ENCODE measurements around the gene MST1. TPM values are rescaled to one million over a fixed set of nuclear protein-coding genes. Genes with fewer than 3 reads are reported as not detected.

MST1 gene
- total and polyA plus RNA-seq, 8 donors: 17.2 to 150 (median 24.7) TPM

GRCh38 chr3:49636883-49637609 lies 52.2 kb downstream of the MST1 start:
- Histone ChIP-seq H3K4me1 (no peaks in the 10 kb centered on the region), H3K27me3 (no peaks in the 10 kb centered on the region), H3K36me3 (no peaks in the 10 kb centered on the region), H3K4me3 (no peak overlapping the region), H3K9me3 (no peaks in the 10 kb centered on the region), H3K27ac (no peak overlapping the region)
- DNase-seq (no peak), ATAC-seq (no peak), FAIRE-seq (no peak)
- TF ChIP-seq CTCF (IDR thresholded peaks at IDR 0.05): no peak
- 60 to 64% methylated on average over 7 of the region's 7 CpGs for WGBS, 2 donors
- intact Hi-C loops (cut with DNase I): no loop called here

GRCh38 chr3:49634736-49635135 lies 54.5 kb downstream of the MST1 start:
- DNase-seq: no peak
- no peak for TF ChIP-seq CTCF (IDR thresholded peaks at IDR 0.05)
- H3K27ac ChIP-seq: no peak overlapping the region
- H3K4me3 ChIP-seq: no peak overlapping the region
- H3K9me3 ChIP-seq: no peaks in the 10 kb centered on the region
- FAIRE-seq: no peak
- no peaks in the 10 kb centered on the region for H3K27me3 ChIP-seq
- intact Hi-C loops (cut with DNase I): no loop called here
- ATAC-seq: no peak
- no peaks in the 10 kb centered on the region for H3K4me1 ChIP-seq
- WGBS, 2 donors: 77 to 87% methylated on average over 3 of the region's 3 CpGs
- H3K36me3 ChIP-seq: no peaks in the 10 kb centered on the region

Other genes with a start within 250 kb of the MST1 start
- 100 to 1,000 TPM in 1 of 6 donors, 10 to 100 TPM in 5; 60.8 to 108 (median 71.6) TPM for gene DAG1, start 219.2 kb downstream of the MST1 start, total RNA-seq
- 10 to 100 TPM; 15.5 to 19.9 TPM for gene DAG1, start 219.2 kb downstream of the MST1 start, polyA plus RNA-seq
- gene BSN, start 135.0 kb downstream of the MST1 start, total RNA-seq: 1 to 10 TPM in 3 of 6 donors, under 1 TPM in 3; 0.56 to 1.2 (median 0.85) TPM
- 1 to 10 TPM in 1 of 2 donors, under 1 TPM in 1; 0.89 to 1.6 TPM for gene BSN, start 135.0 kb downstream of the MST1 start, polyA plus RNA-seq
- gene APEH, start 15.1 kb downstream of the MST1 start, total RNA-seq: 10 to 100 TPM; 41.2 to 57.3 (median 49.3) TPM
- 10 to 100 TPM; 26.1 to 39.3 TPM for gene APEH, start 15.1 kb downstream of the MST1 start, polyA plus RNA-seq
- 10 to 100 TPM; 13.5 to 27.6 (median 18.3) TPM for gene RNF123, start 83 bp upstream of the MST1 start, total RNA-seq
- 10 to 100 TPM; 21.8 to 24.3 TPM for gene RNF123, start 83 bp upstream of the MST1 start, polyA plus RNA-seq
- gene AMIGO3, start 30.2 kb upstream of the MST1 start, total RNA-seq: not detected
- 1 to 10 TPM; 3.9 to 4.0 TPM for gene AMIGO3, start 30.2 kb upstream of the MST1 start, polyA plus RNA-seq
- gene GMPPB, start 34.5 kb upstream of the MST1 start, total RNA-seq: 10 to 100 TPM; 22.4 to 46.7 (median 31.4) TPM
- 10 to 100 TPM; 35.9 to 38.1 TPM for gene GMPPB, start 34.5 kb upstream of the MST1 start, polyA plus RNA-seq
- 10 to 100 TPM; 12.0 to 28.5 (median 17.1) TPM for gene IP6K1, start 97.1 kb upstream of the MST1 start, total RNA-seq
- 10 to 100 TPM; 11.2 to 13.3 TPM for gene IP6K1, start 97.1 kb upstream of the MST1 start, polyA plus RNA-seq
- not detected for gene CDHR4, start 110.4 kb upstream of the MST1 start, total RNA-seq
- not detected for gene CDHR4, start 110.4 kb upstream of the MST1 start, polyA plus RNA-seq
- 1 to 10 TPM in 1 of 6 donors, under 1 TPM in 5; 0.55 to 1.4 (median 0.62) TPM for gene INKA1, start 113.8 kb upstream of the MST1 start, total RNA-seq
- 1 to 10 TPM; 1.6 to 2.0 TPM for gene INKA1, start 113.8 kb upstream of the MST1 start, polyA plus RNA-seq
- gene UBA7, start 124.5 kb upstream of the MST1 start, total RNA-seq: 10 to 100 TPM; 17.7 to 63.9 (median 28.8) TPM
- 10 to 100 TPM; 72.9 to 86.2 TPM for gene UBA7, start 124.5 kb upstream of the MST1 start, polyA plus RNA-seq
- 1 to 10 TPM in 2 of 6 donors, under 1 TPM in 4; 0.79 to 2.5 (median 0.84) TPM for gene TRAIP, start 167.1 kb upstream of the MST1 start, total RNA-seq
- 1 to 10 TPM; 1.4 to 2.3 TPM for gene TRAIP, start 167.1 kb upstream of the MST1 start, polyA plus RNA-seq
- gene CAMKV, start 180.4 kb upstream of the MST1 start, total RNA-seq: under 1 TPM in 2 of 6 donors, not detected in 4; 0.19 to 0.22 TPM
- gene CAMKV, start 180.4 kb upstream of the MST1 start, polyA plus RNA-seq: under 1 TPM in 1 of 2 donors, not detected in 1; 0.42 TPM
- 10 to 100 TPM in 1 of 6 donors, 1 to 10 TPM in 5; 4.9 to 14.7 (median 6.4) TPM for gene MST1R, start 214.4 kb upstream of the MST1 start, total RNA-seq
- 10 to 100 TPM in 1 of 2 donors, 1 to 10 TPM in 1; 9.6 to 12.4 TPM for gene MST1R, start 214.4 kb upstream of the MST1 start, polyA plus RNA-seq
- 1 to 10 TPM; 2.3 to 5.4 (median 4.2) TPM for gene MON1A, start 240.3 kb upstream of the MST1 start, total RNA-seq
- gene MON1A, start 240.3 kb upstream of the MST1 start, polyA plus RNA-seq: 1 to 10 TPM; 7.5 to 7.7 TPM

Measured in pancreas (tissue), 10 donors.